Progenitor cell of endocrine pancreas (in vitro differentiated cells): ENCODE data around the gene SCUBE1. TPM values are rescaled to one million over a fixed set of nuclear protein-coding genes. Genes with fewer than 3 reads are reported as not detected.

ENCODE experiments used
- DNase-seq: peaks from one replicate; pipeline ENCODE4 v3.0.0; 2021; ENCODE audit warnings: low spot score; ENCODE audit not compliant: unreplicated experiment
- H3K27ac Mint-ChIP-seq: 2 replicates; pipeline ENCODE4 v1.8.0; 2021; ENCODE audit warnings: mild to moderate bottlenecking, moderate library complexity, mixed read lengths
- H3K27me3 Mint-ChIP-seq: 2 replicates; pipeline ENCODE4 v1.8.0; 2021; ENCODE audit warnings: mixed read lengths
- H3K36me3 Mint-ChIP-seq: 2 replicates; pipeline ENCODE4 v1.8.0; 2022; ENCODE audit warnings: mixed read lengths; ENCODE audit not compliant: insufficient read depth
- H3K4me1 Mint-ChIP-seq: 2 replicates; pipeline ENCODE4 v1.8.0; 2021; ENCODE audit warnings: low read depth, mixed read lengths
- H3K4me3 Mint-ChIP-seq: 2 replicates; pipeline ENCODE4 v1.8.0; 2021; ENCODE audit warnings: low read depth, mild to moderate bottlenecking, moderate library complexity, mixed read lengths
- H3K9me3 Mint-ChIP-seq: 2 replicates; pipeline ENCODE4 v1.8.0; 2021; ENCODE audit warnings: low read depth, mixed read lengths
- CTCF ChIP-seq: fragments of 200-600 bp; sonication (generic); IDR thresholded peaks from one replicate; pipeline ENCODE4 v1.5.0; 2021; ENCODE audit warnings: antibody characterized with exemption, mild to moderate bottlenecking; ENCODE audit not compliant: unreplicated experiment
- total RNA-seq: library from RNA; stranded (reverse); gene quantifications from 2 replicates; pipeline ENCODE4 v1.2.1, GENCODE V29; 2021

The SCUBE1 gene
- total RNA-seq, 1 donor from 2014 or later: 4.5 TPM

- no peak for DNase-seq
- H3K4me3 Mint-ChIP-seq: no peak overlapping the region
- H3K36me3 Mint-ChIP-seq: peaks cover 2% of the 10 kb centered on the region
- peaks cover 25% of the 10 kb centered on the region for H3K27me3 Mint-ChIP-seq
- H3K4me1 Mint-ChIP-seq: peaks cover 15% of the 10 kb centered on the region
- TF ChIP-seq CTCF: no peak
- H3K9me3 Mint-ChIP-seq: no peaks in the 10 kb centered on the region
- no peak overlapping the region for H3K27ac Mint-ChIP-seq
Measured at GRCh38 chr22:43381693-43382092, 38.5 kb upstream of the SCUBE1 start.

- Mint-ChIP-seq H3K27me3 (peaks cover 14% of the 10 kb centered on the region), H3K9me3 (peaks cover 8% of the 10 kb centered on the region), H3K36me3 (peaks cover 6% of the 10 kb centered on the region), H3K27ac (peak overlapping the region; percentile 1), H3K4me3 (peak overlapping the region; percentile 6), H3K4me1 (peaks cover 15% of the 10 kb centered on the region)
- no peak for DNase-seq
- TF ChIP-seq CTCF: no peak
Measured at GRCh38 chr22:43377896-43378704, 34.9 kb upstream of the SCUBE1 start.

- no peak for TF ChIP-seq CTCF
- Mint-ChIP-seq H3K4me3 (no peak overlapping the region), H3K9me3 (peaks cover 8% of the 10 kb centered on the region), H3K36me3 (peaks cover 6% of the 10 kb centered on the region), H3K4me1 (peaks cover 15% of the 10 kb centered on the region), H3K27ac (no peak overlapping the region), H3K27me3 (peaks cover 14% of the 10 kb centered on the region)
- no peak for DNase-seq
Measured at GRCh38 chr22:43377548-43377895, 34.4 kb upstream of the SCUBE1 start.

- Mint-ChIP-seq H3K27ac (no peak overlapping the region), H3K27me3 (peaks cover 14% of the 10 kb centered on the region), H3K9me3 (peaks cover 8% of the 10 kb centered on the region), H3K36me3 (peaks cover 6% of the 10 kb centered on the region), H3K4me3 (no peak overlapping the region), H3K4me1 (peaks cover 15% of the 10 kb centered on the region)
- DNase-seq: no peak
- no peak for TF ChIP-seq CTCF
Measured at GRCh38 chr22:43376765-43377547, 33.8 kb upstream of the SCUBE1 start.

- no peak overlapping the region for H3K4me3 Mint-ChIP-seq
- peaks cover 15% of the 10 kb centered on the region for H3K4me1 Mint-ChIP-seq
- H3K36me3 Mint-ChIP-seq: peaks cover 4% of the 10 kb centered on the region
- peaks cover 8% of the 10 kb centered on the region for H3K9me3 Mint-ChIP-seq
- H3K27me3 Mint-ChIP-seq: peaks cover 19% of the 10 kb centered on the region
- no peak for TF ChIP-seq CTCF
- H3K27ac Mint-ChIP-seq: no peak overlapping the region
- no peak for DNase-seq
Measured at GRCh38 chr22:43375951-43376455, 32.8 kb upstream of the SCUBE1 start.
